Measurements from ENCODE around the gene SULT2B1.
"Not testable (repeated sequence)": the region's sequence is repeated elsewhere in the genome, so short reads cannot be mapped to it uniquely, and the experiment has no call there.

SULT2B1 gene

DNA sequence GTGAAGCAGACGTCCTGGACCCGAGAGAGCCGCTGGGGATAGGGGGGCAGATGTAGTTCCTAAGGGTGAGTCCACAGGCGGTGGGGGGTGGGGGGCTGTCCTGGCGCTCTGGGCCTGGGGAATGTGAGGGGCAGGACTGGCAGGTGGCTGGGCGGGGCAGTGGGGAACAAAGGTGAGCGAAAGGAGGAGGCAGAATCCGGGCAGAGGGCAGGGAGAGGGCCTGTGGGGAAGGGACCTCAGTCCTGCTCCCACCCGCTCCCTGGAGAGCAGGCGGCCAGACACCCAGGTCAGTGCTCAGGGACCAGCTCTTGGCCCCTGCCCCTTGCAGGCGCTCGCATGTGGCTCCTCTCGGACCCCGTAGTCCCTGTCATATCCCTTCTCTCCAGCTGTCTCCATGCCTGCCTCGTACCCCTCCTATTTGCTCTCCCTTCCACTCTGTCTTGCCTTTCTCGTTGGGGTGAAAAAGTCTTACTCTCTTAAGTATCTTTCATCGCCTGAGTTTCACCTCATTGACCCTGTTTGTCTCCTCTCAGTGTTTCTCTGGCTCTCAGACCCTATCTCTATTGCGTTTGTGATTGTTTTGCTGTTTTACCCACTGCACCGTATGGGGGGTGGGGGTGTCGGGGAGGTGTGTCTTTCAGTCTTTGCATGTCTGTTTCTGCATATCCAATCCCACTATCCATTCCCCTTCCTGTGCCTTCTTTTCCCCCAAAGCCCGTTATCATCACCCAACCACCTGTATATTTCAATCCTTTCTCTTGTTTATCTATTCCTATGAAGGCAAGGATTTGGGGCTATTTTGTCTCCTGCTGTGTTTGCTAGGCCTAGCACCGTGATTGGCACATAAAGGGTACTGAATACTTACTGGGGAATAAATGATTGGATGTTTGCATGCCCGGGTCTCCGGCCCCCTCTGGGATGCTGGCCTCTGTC is 73.1 kb downstream of the SULT2B1 start:
- peak; percentile 32 for DNase-seq

DNA sequence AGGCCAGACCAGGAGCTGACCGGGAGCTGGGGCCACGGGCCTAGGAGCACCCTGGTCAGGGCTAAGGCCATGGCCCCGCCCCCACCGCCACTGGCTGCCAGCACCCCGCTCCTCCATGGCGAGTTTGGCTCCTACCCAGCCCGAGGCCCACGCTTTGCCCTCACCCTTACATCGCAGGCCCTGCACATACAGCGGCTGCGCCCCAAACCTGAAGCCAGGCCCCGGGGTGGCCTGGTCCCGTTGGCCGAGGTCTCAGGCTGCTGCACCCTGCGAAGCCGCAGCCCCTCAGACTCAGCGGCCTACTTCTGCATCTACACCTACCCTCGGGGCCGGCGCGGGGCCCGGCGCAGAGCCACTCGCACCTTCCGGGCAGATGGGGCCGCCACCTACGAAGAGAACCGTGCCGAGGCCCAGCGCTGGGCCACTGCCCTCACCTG is 73.9 kb downstream of the SULT2B1 start:
- DNase-seq: no peak

DNA sequence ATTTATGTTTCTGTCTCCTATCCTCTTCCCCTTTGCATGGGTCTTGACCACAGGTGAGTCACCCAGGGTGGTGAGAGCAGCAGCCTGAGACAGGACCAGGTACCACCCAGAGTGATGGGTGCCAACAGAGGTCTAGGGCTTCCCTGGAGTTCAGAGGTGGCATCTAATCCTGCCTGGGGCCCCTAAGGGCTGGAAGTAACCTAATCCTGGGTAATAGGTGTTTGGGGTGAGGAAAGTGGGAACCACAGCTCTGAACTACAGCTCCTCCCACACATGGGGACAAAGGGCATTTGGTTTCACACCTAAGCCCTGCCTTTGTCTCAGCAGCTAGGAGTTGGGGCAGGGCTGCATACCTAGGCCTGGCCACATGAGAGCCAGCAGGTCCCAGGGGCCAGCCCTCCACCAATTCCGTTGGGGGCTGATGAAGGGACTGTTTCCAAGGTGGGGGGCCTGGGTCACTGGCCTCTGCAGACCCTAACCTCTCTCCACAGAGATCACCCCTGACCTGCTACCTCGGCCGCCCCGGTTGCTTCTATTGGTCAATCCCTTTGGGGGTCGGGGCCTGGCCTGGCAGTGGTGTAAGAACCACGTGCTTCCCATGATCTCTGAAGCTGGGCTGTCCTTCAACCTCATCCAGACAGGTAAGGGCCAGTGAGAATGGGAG is 75.4 kb downstream of the SULT2B1 start:
- DNase-seq: no peak

DNA sequence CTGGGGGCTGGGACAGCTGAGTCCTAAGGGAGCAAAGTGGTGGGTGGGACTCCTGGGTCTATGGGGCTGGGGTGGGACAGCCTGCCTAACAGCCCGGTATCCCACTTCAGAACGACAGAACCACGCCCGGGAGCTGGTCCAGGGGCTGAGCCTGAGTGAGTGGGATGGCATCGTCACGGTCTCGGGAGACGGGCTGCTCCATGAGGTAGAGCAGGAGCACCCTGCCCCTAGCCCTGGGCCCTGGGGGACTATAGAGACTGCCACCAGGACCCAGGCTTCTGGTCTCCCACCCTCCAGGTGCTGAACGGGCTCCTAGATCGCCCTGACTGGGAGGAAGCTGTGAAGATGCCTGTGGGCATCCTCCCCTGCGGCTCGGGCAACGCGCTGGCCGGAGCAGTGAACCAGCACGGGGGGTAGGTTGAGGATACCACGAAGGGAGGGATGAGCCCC is 75.9 kb downstream of the SULT2B1 start:
- DNase-seq: no peak

DNA sequence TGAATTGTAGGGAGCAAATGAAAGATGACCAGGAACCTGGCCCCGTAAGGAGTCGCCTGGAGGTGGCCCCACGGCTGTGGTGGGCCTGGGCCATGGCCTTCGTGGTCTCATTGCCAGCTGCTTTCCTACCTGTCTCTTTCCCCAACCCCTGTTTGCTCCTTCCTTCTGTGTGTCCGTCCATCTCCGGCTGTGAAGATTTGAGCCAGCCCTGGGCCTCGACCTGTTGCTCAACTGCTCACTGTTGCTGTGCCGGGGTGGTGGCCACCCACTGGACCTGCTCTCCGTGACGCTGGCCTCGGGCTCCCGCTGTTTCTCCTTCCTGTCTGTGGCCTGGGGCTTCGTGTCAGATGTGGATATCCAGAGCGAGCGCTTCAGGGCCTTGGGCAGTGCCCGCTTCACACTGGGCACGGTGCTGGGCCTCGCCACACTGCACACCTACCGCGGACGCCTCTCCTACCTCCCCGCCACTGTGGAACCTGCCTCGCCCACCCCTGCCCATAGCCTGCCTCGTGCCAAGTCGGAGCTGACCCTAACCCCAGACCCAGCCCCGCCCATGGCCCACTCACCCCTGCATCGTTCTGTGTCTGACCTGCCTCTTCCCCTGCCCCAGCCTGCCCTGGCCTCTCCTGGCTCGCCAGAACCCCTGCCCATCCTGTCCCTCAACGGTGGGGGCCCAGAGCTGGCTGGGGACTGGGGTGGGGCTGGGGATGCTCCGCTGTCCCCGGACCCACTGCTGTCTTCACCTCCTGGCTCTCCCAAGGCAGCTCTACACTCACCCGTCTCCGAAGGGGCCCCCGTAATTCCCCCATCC is 76.7 kb downstream of the SULT2B1 start:
- no peak for DNase-seq

DNA sequence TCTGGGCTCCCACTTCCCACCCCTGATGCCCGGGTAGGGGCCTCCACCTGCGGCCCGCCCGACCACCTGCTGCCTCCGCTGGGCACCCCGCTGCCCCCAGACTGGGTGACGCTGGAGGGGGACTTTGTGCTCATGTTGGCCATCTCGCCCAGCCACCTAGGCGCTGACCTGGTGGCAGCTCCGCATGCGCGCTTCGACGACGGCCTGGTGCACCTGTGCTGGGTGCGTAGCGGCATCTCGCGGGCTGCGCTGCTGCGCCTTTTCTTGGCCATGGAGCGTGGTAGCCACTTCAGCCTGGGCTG is 77.3 kb downstream of the SULT2B1 start:
- DNase-seq: no peak

DNA sequence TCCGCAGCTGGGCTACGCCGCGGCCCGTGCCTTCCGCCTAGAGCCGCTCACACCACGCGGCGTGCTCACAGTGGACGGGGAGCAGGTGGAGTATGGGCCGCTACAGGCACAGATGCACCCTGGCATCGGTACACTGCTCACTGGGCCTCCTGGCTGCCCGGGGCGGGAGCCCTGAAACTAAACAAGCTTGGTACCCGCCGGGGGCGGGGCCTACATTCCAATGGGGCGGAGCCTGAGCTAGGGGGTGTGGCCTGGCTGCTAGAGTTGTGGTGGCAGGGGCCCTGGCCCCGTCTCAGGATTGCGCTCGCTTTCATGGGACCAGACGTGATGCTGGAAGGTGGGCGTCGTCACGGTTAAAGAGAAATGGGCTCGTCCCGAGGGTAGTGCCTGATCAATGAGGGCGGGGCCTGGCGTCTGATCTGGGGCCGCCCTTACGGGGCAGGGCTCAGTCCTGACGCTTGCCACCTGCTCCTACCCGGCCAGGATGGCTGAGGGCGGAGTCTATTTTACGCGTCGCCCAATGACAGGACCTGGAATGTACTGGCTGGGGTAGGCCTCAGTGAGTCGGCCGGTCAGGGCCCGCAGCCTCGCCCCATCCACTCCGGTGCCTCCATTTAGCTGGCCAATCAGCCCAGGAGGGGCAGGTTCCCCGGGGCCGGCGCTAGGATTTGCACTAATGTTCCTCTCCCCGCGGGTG is 77.8 kb downstream of the SULT2B1 start:
- DNase-seq: peak; percentile 97

DNA sequence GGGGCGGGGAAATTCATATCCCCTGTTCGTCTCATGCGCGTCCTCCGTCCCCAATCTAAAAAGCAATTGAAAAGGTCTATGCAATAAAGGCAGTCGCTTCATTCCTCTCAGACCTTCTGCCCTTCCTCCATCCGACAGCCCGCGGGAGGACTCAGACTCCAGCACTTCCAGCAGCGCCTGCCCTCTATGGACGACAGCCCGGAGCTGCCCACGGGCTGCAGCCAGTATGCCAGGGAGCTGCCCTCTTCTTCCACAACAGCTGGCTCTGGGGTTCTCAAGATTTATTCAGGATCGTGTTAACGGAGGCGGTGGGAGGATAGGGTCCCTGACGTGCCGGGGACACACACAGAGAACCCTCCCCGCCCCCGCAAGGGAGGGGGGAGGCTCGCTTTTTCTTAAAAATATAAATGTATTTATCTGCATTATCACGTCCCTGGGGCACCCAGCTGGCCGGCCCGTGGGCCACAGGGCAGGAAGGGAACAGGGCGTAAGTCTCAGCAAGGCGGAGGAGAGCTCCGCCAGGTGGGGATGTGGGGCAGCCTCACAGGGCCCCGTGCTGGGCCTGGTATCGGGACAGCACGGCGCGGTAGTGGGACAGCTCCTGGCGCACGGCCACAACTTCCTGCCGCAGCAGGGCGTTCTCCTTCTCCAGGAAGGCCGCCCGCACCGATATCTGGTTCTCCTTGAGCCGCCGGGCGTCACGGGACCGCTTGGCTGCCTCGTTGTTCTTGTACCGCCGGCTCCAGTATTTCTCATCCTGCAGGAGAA is 78.5 kb downstream of the SULT2B1 start:
- no peak for DNase-seq

DNA sequence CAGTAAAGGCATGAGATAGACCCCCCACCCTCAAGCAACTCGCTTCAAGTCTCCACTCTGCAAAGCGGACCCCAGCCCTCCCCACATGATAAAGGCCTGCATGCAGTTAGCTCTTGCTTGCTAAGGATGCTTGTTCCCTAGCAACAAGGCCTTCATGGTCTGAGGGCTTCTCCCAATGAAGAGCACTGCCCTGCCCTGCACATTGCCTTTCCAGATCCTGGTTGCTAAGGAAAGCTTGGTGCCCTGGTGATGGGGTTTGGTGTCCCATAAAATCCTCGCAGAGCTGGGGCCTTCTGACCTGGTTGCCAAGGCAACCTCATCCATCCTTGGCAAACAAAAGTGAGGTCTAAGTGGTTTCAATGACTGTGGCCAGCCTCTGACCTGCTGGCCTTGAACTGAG is 79.3 kb downstream of the SULT2B1 start:
- no peak for DNase-seq

DNA sequence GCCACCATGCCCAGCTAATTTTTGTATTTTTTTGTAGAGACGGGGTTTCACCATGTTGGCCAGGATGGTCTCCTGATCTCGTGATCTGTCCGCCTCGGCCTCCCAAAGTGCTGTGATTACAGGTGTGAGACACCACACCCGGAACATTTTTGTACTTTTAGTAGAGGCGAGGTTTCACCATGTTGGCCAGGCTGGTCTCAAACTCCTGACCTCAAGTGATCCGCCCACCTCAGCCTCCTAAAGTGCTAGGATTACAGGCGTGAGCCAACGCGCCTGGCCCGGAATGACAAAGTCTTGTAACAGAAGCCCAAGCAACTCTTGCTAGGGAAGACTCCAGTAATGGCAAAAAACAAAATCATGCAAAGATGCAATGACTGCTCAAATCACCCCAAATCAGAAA is 80.3 kb downstream of the SULT2B1 start:
- DNase-seq: not testable (repeated sequence)

DNA sequence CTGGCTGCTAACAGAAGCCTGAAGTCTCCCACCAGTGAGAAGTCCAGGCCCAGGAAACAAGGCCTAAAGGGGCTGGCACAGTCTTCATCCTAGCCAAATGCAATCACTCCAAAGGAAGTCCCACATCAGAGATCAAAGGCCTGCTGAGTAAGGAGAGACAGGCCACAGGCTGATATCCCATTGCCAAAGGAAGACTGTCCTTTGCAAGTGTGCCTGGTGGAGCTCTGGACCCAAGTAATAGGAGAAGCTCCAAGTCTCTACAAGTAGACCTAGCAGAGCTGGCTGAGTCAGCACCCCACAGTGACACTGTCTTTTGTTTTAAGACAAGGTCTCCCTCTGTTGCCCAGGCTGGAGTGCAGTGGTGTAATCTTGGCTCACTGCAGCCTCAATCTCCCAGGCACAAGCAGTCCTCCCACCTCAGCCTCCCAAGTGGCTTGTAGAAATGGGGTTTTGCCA is 80.7 kb downstream of the SULT2B1 start:
- DNase-seq: no peak

DNA sequence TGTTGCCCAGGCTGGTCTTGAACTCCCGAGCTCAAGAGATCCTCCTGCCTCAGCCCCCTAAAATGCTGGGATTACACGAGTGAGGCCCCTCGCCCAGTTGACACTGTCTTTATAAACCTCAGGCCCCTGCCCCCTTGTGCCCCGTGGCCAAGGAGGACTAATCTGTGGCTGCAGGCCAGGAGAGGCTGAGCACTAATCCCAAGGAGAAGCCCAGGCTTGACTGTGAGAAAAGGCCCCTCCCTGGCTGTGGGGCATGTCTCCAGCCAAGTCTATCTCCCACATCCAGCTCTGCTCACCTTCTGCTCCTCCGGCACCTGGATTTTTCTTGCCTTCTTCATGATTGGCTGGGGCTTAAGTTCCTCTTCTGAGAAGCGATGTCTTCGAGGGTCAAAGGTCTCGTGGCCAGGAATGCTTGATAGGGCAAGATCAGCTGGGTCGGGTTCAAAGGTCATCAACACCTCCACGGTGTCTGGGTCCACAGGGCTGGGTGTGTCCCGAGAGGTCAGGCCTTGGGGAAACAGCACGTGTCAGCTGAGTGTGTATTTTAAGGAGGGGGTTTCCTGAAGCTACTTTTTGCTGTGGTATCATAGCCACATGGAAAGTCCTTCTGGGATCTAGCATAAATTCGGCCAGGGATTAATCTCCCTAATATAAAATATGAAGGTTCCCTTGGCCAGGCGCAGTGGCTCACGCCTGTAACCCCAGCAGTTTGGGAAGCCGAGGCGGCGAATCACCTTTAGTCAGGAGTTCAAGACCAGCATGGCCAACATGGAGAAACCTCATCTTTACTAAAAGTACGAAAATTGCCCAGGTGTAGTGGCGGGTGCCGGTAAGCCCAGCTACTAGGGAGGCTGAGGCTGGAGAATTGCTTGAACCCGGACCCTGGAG is 81.4 kb downstream of the SULT2B1 start:
- DNase-seq: no peak

DNA sequence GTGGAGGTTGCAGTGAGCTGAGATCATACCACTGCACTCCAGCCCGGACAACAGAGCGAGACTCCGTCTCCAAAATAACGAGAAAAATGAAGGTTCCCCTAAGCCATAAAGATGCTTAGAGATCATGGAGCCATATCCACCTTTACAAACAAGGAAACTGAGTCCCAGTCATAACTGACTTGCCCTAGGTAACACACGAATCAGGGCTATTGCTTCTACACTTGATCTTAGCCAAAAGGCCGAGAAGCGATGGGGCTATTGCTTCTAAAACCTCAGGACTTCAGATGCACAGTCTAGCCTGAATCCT is 82.0 kb downstream of the SULT2B1 start:
- DNase-seq: no peak

DNA sequence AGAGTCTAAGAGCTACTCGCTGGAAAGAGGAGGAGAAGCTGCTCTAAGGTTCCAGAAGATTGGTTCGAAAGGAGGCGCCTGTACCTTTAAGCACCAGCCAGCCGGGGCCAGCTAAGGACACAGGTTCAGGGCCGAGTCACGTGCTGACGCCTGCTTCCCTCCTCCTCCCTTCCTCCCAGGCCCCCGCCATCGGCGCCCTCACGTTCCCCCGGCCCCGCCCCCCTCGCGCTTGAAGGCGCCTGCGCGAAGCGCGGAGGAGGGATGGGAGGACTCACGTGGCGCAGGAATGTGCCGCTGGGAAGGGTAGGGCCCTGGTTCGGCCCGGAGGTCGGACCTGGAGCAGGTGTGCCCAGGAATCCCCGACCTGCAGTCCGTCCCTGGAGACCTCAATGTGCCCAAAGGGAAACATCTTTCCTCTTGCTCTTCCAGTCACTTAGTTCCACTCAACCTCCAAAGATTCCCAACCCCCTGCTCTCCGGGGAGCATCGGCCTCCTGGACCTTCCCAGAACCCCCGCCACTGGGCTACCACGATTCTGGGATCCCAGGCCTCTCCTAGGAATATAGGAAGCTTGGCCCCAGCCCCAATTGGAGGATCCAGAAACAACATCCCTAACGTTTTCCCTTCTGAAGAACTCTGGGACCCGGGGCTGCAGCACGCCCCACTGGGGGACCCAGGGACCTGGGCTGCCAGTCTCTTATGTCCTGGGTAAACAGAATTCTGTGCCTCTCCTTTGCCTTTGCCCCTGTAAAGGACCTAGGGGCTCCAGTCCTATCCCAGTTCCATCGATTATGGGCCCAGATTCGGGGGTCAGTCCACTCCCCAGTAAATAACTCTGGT is 82.7 kb downstream of the SULT2B1 start:
- peak; percentile 99 for DNase-seq

DNA sequence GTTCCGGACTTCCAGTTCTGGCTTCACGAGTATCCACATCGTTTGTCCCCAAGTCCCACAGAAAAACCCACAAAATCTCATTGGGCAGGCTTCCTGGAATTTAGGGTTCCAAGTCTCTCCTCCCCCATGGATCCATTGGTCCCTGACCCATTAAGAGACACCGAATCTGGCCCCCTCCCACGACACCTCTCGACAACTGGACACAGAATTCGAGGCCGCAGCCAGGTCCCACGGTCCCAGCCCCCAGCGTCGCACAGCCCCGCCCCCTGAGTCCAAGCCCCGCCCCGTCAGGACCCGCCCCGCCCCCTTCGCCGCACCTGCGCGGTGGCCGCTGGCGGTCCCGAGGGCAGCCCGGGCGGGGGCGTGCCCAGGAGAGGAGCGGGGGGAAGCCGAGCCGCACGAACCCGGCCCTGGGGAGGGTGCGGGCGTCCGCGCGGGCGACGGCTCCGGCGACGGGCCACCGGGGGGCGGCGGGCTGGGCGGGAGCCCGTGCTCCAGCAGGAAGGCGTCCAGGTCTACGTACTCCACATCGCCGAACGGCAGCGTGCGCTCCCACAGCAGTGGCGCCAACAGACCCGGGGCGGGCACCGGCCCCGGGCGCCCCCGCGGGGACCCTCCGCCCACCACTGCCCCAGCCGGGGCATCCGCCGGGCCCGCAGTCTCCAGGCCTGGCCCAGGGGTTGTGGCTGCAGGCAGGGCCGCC is 83.4 kb downstream of the SULT2B1 start:
- DNase-seq: peak; percentile 89

DNA sequence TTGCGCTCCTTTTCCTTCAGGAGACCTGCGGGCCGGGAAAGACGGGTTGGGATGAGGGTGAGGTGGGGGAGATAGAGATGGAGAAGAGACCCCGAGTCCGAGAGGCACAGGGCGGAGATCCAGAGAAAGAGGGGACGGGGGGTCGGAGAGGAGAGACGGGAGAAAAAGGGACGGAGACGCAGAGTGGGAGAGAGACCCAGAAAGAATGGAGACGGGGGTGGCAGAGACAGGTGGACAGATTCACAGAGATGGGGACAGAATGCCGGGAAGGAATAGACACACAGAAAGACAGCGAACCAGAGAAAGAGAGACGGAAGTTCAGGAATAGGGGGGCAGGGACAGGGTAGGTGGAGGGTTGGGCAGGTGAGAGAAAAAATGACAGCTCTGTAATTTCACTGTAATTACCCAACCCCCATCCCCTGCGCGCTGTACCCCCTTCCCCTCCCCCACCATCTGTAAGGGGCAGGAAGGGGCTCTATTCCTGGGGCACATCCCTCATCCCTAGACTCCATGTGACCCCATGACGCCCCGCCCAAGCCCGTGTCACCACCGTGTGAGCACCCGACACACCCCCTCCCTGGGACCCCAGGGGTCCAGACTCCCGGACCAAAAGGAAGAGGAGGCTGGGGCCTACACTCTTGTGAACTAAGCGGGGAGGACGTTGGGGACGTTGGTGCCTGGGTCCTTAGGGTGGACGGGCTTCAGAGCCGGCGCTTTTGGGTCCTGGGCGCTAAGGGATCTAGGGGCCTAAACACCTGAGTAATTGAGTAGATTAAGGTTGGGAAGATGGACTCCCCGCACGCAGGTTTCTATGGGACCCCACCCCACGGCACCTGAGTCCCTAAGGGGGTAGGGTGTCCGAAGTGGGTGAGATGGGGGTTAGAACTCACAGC is 84.2 kb downstream of the SULT2B1 start:
- peak; percentile 64 for DNase-seq

DNA sequence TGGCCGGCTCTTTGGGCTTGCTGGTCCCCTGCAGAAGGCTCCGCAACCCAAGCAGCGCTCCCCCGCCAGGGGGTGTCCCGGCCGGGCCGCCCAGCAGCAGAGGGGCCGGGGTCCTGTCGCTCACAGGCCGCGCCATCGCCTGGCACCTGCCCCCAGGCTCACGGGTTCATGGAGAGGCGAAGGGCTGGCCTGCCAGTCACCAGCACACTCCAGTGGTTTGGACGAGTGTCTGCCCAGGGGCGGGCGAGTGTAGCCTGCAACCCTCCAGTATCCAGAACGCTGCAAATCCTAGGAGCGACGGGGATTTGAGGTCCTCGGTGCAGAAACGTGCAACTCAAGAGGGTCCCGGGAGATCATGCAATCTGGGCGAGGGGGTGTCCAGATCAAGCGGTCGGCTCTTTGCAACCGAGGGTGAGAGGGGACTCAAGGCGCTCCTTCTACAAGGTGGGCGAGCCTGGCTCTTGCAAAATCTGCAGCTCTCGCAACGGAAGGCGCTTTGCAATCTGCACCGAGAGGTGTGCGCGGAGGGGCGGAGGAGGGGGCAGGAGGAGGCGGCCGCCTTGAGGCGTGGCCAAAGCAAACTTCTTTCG is 85.0 kb downstream of the SULT2B1 start, which contains the start of gene DBP:
Gene DBP (minus strand): TSS at position 521 of the 590 bp plus-strand sequence. CDS start 385 bp downstream, at position 136.
- peak; percentile 83 for DNase-seq

DNA sequence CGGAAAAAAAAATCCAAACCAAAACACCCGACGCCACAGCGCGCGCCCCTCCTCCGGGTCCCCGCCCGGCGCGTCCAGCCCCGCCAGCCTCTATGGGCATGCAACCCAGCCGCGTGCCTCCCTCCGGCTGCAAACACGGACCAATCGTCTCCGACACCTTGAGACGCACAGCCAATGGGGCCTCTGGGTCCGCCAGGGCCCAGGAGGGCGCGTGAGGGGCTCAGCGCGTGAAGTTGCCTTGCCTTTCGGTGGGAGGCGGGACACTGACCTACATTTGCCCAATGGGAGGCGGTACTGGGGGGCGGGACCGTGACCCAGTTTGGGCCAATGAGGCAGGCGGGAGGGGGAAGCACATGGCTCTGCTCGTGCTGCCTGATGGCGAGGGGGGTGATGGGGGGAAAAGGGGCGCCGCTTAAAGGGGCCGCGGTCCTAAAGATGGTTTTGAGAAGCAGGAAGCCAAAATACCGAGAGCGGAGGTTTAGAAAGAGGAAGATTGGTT is 85.5 kb downstream of the SULT2B1 start:
- peak; percentile 100 for DNase-seq

Data from NCI-H69 (cell line).